Esophagus muscularis mucosa (tissue), 4 donors: ENCODE data around the gene PTPRK.

ENCODE experiments used
- CTCF ChIP-seq, 3 experiments: fragments of 200-600 bp in 2 of 3; fragments of 450-650 bp in 1 of 3; sonication (generic) in 2 of 3; IDR thresholded peaks; one replicate each; pipeline ENCODE4 v1.5.1; 2017 to 2019; ENCODE audit warnings: antibody characterized with exemption in 3 of 3, mild to moderate bottlenecking in 2 of 3, moderate library complexity in 1 of 3
- EP300 ChIP-seq: sonication (generic); formaldehyde crosslinking; IDR thresholded peaks from one replicate; pipeline ENCODE4 v1.6.1; 2017; ENCODE audit warnings: antibody characterized with exemption
- POLR2A ChIP-seq: fragments of 450-650 bp; IDR thresholded peaks from one replicate; pipeline ENCODE4 v1.6.1; 2017; ENCODE audit warnings: antibody characterized with exemption, moderate library complexity, mild to moderate bottlenecking, low read depth

- TF ChIP-seq CTCF (IDR thresholded peaks at IDR 0.05): no peak
- no peak for TF ChIP-seq EP300
- TF ChIP-seq POLR2A: no peak
These were observed 399.2 kb downstream of the PTPRK start for GRCh38 chr6:128121190-128121589.
